T-helper 1 cell treated with Interleukin-12 subunit alpha and Interleukin-12 subunit beta and Interleukin-4 antibody, amounts not matched to agents 30 ng/mL and 1 ng/mL, for 36 hours (primary cell): ENCODE results near the gene MCF2L2. TPM values are rescaled to one million over a fixed set of nuclear protein-coding genes. Genes with fewer than 3 reads are reported as not detected.

Experiments
- intact Hi-C: fragments of 100-400 bp; cut with micrococcal nuclease; formaldehyde crosslinking; loops from one replicate; pipeline ENCODE4 v1.15.1; 2024
- total RNA-seq: library from RNA; stranded (reverse); gene quantifications from 2 replicates; pipeline ENCODE4 v1.2.3, GENCODE V29; 2022

MCF2L2 gene
- total RNA-seq, 1 donor from 2014 or later = 3.8 TPM

- intact Hi-C loops = no loop called here
Observed at GRCh38 chr3:183156266-183156665, 272.2 kb downstream of the MCF2L2 start.

GRCh38 chr3:183155499-183155898 lies 272.9 kb downstream of the MCF2L2 start:
- intact Hi-C loops = no loop called here

- intact Hi-C loops = no loop called here
Observed at GRCh38 chr3:183153210-183153950, 275.0 kb downstream of the MCF2L2 start.

- intact Hi-C loops = no loop called here
Observed at GRCh38 chr3:183151821-183152351, 276.5 kb downstream of the MCF2L2 start.

GRCh38 chr3:183151086-183151485 lies 277.3 kb downstream of the MCF2L2 start:
- intact Hi-C loops = no loop called here

GRCh38 chr3:183149915-183150750 lies 278.3 kb downstream of the MCF2L2 start:
- intact Hi-C loops = no loop called here

- intact Hi-C loops = no loop called here
Observed at GRCh38 chr3:183148056-183148455, 280.4 kb downstream of the MCF2L2 start.

GRCh38 chr3:183144363-183144762 lies 284.1 kb downstream of the MCF2L2 start:
- intact Hi-C loops = no loop called here

- intact Hi-C loops = no loop called here
Observed at GRCh38 chr3:183142199-183142598, 286.2 kb downstream of the MCF2L2 start.

- intact Hi-C loops = no loop called here
Observed at GRCh38 chr3:183134844-183135243, 293.6 kb downstream of the MCF2L2 start.

GRCh38 chr3:183132409-183132808 lies 296.0 kb downstream of the MCF2L2 start:
- intact Hi-C loops = no loop called here

GRCh38 chr3:183131735-183132134 lies 296.7 kb downstream of the MCF2L2 start:
- intact Hi-C loops = no loop called here

- intact Hi-C loops = no loop called here
Observed at GRCh38 chr3:183131186-183131725, 297.2 kb downstream of the MCF2L2 start.

- intact Hi-C loops = no loop called here
Observed at GRCh38 chr3:183129243-183129642, 299.2 kb downstream of the MCF2L2 start.

GRCh38 chr3:183128709-183129108 lies 299.7 kb downstream of the MCF2L2 start:
- intact Hi-C loops = no loop called here

Other genes with a start within 250 kb of the MCF2L2 start
- 2.0 and 2.5 TPM in 2 replicates for gene B3GNT5, start 175.4 kb downstream of the MCF2L2 start, total RNA-seq
- 35.1 and 36.0 TPM in 2 replicates for gene KLHL6, start 127.1 kb upstream of the MCF2L2 start, total RNA-seq
- gene KLHL24, start 207.0 kb upstream of the MCF2L2 start, total RNA-seq = 20.3 and 20.5 TPM in 2 replicates